ENCODE measurements around the gene MGAT1.

DNA sequence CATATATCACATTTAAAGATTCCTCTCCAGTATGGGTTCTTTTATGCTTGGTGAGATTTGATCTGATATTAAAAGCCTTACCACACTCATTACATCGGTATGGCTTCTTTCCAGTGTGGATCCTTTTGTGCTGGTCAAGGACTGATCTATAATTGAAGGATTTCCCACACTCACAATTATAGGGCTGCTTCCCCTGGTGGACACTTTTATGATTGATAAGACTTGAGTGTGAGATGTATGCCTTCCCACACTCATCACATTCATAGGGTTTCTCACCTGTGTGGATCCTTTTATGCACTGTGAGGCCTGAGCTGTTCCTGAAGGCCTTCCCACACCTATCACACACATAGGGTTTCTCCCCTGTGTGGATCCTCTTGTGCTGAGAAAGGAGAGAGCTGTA is 46.3 kb upstream of the MGAT1 start:
- TF ChIP-seq POLR2A (IDR thresholded peaks at IDR 0.05; ENCODE audit: low read depth, low read length) (no peak), TAF1 (IDR thresholded peaks at IDR 0.05; ENCODE audit: borderline replicate concordance, low read depth, low read length) (no peak), POLR2AphosphoS5 (IDR thresholded peaks at IDR 0.05; ENCODE audit: low read depth, low read length) (no peak)

Data from GM12892 (cell line).